Effector CD4-positive, alpha-beta T cell (primary cell): ENCODE measurements around the gene GRAP.
"Not testable (repeated sequence)": the region's sequence is repeated elsewhere in the genome, so short reads cannot be mapped to it uniquely, and the experiment has no call there.

ENCODE experiments used
- DNase-seq: peaks from one replicate; pipeline ENCODE4 v3.0.0-alpha.2; 2020

GRAP gene

DNA sequence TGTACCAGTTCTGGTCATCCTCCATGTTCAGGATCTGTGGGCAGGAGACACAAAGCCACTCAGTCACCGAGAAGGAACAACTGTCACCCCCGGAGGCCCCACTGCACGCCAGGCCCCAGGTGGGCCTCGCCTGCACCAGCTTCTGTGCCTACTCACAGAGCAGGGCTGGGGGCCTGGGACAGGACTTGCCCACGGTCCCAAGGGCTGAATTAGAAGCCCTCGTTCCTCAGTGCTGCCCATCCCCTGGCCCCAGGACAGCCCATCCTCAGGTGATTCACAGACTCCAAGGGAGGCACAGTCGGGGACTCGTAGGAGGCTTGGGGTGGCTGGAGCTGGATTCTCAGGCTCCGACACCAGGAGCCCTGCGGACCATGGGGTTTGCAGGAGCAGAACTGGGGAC, 4.9 kb downstream of the GRAP start:
- DNase-seq: not testable (repeated sequence)

DNA sequence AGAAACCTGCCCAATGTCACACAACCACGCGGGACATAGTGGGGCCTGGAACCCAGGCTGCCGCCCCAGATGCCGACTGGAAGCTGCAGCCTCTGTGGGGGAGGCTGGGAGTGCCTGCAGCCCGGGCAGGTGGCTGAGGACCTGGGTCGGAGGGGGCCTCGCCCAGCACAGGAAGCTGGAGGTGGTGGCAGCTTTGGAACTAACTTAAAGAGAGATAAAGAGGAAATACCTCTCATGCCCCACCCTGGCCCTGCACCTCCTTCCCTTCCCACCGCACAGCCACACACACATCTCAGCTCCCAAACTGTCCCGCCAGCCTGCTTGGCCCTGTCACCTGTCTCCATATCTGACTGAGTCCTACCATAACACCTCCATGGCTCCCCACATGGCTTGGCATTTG, 6.4 kb downstream of the GRAP start:
- DNase-seq: not testable (repeated sequence)

DNA sequence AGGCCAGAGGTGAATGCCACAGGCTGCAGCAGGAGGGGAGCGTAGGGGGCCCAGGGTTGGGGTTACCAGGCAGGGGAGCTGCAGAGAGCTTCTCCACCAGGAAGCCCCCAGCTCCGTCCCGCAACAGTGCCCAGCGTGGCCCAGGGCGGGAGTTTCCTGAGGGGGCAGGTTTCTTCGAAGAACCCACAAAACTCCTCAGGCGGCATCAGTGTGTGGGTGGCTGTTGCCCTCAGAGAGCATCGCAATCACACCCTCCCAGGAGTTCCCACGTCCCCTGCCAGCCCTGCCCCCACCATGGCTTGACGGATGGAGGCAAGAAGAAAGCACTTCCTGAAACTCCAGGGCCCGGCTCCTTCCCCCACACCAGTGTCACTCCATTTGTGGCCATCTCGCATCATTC, 8.0 kb downstream of the GRAP start:
- DNase-seq: not testable (repeated sequence)

DNA sequence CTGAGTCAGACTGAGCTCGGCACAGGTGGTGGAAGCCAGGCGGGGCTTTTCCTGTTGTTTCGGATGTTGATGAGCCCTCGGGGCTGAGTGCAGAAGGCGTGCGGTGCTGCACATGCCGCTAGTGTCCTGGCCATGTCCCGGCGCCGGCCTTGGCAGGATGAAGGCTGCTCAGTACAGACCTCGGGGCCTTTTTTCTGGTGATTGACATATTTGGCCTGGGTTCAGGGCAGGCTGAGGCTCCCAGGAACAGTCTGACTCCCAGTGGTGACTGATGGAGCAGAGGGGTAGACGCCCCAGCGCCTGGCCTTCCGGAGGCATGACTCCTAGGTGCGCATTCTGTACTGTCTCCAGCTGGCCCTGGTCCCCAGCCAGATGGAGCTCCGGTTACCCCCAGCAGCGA, 8.8 kb downstream of the GRAP start:
- DNase-seq: not testable (repeated sequence)

DNA sequence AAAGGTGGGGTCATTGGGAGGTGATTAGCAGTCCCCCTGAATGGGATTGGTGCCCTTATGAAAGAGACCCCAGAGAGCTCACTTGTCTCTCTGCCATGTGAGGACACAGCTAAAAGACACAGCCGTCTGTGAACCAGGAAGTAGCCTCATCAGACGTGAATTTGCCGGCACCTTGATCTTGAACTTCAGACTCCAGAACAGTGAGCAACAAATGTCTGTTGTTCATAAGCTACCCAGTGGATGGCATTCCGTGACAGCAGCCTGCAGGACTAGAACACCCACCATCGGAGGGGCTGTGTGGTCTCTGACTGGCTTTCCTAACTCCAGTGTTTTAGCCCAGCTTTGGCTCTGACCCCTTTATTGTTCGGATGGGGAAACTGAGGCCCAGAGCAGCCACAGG, 9.2 kb downstream of the GRAP start:
- DNase-seq: not testable (repeated sequence)

DNA sequence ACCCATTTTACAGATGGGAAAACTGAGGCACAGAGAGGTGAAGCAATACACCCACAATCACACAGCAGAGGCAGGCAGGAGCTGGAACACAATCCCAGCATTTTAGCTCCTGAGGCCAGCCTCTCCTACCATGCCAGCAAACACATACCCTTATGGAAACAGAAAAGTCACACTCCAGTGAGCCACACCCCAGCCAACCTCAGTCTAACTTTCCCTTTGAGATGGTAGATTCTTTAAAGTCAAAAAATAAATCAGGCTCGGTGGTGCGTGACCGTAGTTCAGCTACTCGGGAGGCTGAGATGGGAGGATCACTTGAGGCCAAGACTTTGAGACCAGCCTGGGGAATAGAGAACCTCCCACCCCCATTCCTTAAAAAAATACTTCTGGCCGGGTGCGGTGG, 10.6 kb downstream of the GRAP start:
- not testable (repeated sequence) for DNase-seq

DNA sequence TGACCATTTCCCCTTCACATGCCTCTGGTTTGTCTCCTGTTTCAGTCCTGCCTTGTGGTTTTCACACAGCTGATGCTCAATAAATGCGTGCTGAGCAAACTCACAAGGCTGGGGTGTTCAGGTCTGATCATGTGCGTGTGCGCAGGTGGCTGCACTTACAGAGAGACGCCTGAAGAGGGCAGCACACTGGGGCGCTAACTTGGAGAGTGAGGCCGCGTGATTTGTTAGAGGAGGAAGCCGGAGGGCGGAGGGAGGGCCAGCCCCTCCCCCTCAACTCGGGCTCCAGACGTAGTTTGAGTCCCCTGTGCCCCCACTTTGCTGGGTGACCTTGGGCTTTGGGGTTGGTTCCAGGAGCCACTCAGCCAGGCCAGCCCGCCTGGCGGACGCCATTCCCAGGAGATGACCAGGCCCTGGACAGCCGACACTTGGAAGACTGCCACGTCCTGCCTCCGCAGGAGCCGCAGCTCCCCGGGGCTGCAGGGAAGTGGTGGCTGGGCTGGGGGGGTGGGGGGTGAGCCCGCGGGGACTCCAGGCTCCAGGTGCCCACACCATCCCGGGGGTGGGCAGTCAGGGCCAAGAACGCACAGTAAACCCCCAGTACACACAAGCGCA, 14.3 kb downstream of the GRAP start:
- DNase-seq: not testable (repeated sequence)

DNA sequence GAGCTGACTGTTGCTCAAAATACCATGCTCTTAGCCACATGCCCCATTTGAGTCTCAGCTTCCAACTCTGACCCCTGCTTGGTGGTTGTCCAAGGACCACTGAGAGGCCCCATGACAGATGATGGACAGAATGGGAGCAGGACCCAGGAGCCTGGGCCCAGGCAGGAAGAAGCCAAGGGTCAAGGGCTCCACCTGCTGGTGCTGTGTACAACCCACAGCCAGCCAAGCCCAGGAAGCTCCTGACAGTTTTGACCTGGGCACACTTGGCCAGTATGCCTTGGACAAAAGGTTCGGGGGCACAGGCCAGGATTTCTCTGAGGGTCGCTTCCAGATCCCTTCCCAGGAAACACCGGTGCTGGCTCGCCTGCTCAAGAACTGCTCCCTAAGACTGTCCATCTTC, 15.0 kb downstream of the GRAP start:
- peak; percentile 20 for DNase-seq

DNA sequence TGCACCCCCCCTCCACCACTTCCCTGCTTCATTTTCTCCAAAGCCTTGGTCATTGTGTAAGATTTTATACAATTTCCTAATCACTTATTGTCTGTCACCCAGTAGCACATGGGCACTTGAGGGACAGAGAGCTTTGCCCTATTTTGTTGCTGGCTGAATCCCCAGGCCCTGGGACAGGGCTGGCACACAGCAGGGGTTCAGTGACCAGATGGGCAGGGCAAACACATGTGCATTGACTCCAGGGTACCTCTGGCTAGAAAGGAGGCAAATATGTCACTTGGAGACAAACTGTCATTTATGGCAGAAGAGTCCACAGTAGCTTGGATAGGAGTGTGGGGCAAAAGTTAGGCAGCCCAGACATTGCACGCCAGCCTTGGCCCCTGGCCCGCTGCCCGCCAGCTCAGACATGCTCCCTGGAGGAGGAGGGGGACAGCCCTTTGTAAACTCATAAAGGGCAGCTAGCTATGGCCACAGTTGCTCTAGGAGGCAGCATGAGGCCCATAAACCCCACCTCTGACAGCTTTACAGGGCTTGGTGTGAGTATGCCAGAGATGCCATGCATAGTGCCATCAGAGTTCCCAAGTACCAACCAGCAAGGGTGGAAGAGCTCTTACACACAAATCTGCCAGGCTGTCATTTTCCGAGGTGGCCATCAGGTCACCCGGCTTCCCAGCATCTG, 15.8 kb downstream of the GRAP start:
- not testable (repeated sequence) for DNase-seq

DNA sequence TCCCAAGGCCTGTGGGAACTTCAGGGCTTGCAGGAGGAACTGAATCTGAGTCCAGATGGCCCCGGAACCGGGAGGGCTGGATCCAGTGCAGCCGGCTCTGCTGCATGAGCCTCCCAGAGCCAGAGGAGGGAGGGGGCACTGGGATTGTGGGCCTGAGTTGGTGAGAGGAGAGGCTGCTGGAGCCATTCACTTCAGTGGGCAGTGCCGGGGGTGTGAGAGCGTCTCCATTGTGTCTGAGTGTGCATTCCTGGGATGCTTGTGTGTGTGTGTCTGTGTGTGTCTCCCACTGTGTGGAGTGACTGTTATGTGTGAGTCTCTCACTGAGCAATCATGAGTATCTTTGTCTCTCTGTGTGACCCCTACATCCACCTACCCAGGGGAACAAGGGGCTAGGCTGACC, 17.0 kb downstream of the GRAP start:
- not testable (repeated sequence) for DNase-seq

DNA sequence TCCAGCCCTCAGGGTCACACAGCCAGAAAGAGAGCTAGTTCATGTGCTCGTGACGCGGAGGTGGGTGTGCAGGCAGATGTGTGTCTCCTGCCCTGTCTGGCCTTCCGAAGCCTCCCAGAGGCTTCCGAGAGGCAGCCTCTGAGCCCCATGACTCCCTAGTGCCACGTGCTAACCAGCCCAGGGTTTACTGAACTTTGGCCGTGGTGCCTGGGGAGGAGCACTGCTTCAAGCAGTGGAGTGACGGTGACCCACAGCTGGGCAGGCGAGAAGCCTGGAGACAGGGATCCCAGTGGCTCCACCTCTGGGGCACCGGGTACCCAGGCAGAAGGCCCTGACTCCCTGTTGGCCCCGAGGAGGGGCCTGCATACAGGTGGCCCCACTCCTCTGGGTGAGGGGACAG, 18.1 kb downstream of the GRAP start:
- DNase-seq: not testable (repeated sequence)

DNA sequence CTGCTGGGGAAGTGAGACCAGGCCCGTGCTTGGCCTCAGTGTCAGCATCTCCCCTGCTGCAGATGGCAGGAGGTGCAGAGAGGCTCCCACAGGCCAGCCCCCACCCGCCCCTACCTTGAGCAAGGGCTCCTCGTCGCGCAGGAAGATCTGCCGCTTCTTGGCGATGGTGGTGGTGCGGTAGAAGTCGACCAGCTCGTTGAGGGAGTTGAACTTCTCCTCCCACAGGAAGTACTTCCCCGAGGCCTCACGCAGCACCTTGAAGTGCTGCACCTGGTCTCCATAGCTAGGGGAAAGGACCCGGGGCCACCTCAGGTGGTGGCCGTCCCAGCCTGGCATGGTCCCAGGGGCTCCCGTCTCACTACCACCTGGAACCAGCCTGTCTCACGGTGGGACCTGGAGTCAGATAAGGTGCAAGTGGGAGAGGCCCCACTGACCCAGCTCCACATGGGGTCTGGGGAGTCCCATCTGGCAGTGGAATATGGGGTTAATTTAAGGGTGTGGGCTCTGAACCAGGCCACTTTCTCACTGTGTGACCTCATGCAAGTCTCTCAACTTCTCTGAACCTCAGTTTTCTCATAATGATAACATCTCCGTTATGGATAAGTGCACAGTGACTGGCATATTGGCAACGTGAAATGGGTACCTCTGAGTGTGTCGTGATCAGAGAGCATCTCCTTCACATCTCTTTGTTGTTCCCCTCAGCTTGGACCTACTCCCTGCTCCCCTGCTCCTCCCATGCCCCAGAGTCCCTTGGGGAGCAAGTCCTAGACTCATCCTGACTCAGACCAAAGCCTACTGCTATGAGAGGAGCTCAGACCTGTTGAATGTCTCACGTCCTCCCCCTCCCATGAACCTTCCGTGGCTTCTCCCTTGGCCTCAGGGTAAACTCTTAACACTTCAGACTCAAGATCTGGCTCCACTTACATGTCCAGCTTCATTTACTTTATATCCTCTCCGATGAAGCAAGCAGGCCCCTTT, 22.4 kb downstream of the GRAP start:
- no peak for DNase-seq

DNA sequence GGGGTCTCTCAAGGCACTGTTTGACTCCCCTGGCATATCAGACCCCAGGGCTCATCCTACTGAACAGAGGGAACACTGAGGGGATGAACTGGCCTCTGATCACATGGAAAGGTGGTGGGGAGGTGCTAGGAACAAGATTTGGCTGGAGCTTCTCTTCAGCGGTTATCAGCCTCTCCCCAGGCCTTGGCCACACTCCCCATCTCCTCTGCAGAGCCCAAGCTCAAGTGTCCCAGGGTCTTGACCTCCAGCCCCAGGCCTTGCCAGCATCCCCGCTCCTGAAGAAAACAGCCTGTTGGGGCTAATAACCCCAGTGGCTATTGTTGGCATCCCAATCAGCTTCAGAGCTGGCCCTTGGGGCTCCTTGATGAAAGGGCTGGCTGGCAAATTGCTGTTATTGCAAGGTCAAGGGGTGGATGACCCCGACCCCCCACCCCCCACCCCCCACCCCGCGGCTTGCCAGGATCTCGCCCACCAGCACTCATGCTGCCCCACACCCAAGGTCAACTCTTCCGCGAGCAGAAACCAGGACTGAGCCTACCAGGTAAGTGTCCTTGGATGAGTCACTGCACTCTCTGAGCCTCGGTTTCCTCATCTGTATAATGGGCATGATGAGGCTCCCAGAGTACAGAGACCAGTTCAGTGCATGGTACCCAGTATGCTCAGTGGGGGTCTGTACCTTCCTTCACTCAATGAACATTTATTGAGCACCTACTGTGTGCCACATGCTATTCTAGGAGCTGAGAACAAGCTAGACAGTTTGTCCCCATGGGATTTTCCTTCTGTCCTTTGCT, 23.4 kb downstream of the GRAP start:
- DNase-seq: no peak

DNA sequence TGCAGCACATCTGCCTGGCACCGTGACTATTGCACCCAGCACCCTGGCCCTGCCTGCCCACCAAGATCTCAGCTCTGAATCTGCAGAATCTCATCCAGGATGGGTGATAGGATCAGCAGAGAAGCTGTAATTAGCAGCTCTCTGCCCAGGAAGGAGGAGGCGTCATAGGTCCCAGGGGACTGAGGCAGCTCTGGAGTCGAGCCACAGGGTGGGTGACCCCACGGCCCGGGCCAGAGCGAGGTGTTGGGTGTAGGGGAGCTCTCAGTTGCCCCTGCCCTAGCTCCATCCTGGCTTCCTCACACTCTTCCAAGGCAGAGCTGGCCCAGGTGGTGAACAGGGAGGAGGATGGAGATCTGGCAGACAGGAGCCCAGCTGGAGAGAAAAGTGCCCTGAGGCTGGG, 24.0 kb downstream of the GRAP start:
- DNase-seq: no peak

DNA sequence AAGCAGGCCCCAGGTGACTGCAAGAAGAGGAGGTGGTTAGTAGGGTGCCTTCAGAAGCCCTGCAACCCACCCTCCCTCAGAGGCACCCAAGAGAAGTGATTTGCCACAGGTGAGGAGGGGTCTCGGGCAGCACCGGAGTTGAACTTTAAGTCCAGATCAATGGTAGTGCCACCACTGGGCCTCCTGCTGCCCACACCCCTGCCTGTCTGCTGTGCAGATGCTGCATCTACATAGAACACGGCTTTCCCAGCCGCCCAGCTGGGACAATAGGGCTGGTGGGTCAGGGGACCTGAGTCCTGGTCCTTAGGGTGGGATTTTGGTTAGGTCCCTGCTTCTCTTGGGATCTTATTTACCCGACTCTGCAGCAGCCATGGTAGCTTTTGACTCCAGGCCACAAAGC, 24.6 kb downstream of the GRAP start:
- DNase-seq: no peak

DNA sequence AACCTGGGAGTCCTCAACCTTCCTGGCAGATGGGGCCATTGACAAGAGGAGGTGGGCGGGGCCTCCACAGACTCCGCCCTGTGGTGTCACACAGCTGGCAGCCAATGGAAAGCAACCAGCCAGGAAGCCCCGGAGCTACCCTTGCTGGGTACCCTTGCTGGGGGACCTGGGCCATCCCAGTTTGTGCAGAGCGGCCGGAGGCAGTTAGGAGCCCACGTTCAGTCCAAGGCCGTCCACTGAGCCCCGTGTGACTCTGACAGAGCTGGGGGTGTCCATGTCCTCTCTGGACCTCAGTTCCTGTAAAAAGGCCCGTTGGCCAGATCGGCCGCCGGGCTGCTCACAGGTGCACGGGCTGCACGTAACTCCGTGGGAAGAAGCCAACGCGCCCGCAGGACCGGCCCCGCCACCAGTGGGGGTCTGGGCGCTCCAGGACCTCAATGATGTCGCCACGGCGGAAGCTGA, 25.1 kb downstream of the GRAP start:
- DNase-seq: peak; percentile 21

DNA sequence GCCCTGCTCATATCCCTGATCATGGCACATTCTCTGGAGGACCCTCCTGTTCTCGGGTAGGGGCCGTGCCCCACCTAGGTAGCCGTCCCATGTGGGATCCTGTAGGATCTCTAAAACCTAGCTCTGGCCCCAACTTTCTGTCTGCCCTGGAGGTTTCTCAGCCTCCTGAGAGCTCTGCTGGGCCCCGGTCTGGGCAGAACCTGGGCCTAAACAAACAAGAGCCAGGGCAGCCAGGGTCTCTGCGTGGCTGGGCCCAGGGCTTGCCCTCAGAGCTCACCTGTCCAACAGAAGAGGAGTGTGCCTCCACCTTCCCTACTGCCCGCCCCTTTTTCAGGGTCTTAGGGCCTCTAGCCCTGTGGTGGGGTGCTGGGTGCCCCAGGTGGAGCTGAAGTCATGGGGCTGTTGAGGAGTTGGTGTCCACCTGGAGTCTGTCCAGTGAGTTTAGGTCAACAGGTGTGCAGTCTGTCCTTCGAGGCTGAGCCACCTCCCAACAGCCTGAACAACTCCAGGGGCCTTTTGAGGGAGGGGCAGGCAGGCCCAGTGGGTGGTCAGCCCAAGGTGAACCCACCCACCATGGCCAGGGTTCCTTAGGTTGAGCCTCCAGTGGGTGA, 25.6 kb downstream of the GRAP start:
- not testable (repeated sequence) for DNase-seq

DNA sequence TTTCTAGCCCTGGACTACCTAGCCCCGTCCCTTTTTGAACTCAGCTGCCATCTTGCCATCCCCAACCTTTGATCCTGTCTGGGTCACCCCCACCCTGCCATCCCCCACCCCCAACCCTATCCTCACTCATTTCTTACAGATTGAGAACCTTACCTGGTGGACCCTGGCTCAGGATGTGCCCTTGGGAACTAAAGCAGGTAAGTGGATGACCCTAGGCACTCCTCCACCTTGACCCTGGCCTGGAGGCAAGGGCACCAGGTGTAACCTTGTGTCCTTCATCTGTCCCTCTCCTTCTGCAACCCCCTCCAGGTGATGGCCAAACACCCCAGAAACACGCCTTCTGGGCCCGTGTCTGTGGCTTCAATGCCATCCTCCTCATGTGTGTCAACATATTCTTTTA, 26.7 kb downstream of the GRAP start:
- no peak for DNase-seq

DNA sequence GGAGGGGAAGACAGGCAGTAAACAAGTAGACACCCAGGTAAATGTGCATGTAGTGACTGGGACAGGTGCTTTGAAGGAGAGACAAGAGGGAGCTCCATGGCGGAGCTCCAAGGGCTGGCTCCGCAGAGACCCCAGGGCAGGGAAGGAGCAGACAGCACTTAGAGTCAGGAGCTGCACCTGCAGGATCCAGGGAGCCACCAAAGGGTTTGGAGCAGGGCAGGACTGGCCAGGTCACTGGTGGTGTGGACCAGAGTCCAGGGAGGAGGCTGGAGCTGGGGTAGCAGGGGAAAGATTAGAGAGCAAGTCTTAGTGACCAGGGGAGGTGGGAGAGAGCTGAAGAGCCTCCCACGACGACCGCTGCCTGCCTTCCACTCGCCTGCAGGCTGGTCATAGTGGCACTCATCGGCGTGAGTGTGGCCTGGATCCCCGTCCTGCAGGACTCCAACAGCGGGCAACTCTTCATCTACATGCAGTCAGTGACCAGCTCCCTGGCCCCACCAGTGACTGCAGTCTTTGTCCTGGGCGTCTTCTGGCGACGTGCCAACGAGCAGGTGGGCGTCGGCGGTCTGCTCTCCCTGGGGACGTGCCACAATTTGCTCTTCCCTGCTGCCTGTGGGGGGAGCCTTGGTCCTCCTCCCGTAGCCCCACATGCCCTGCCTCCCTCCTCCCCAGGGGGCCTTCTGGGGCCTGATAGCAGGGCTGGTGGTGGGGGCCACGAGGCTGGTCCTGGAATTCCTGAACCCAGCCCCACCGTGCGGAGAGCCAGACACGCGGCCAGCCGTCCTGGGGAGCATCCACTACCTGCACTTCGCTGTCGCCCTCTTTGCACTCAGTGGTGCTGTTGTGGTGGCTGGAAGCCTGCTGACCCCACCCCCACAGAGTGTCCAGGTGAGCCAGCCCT, 27.5 kb downstream of the GRAP start:
- DNase-seq: no peak

DNA sequence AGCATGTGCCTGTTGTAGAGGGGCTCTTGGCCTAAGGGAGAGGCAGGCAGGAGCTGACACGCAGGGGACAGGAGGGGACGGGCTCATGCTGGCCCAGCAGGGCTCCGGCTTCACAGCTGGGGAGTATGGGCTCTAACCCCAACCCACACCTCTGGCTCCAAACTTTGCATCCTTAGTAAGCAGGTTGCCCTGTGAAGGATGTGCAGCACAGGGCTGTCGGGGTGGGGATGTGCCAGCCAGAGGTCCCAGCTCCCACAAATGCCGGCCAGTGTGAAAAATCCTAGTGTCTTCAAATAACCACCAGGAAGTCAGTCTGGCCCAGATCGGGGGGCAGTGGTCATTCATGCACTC, 28.2 kb downstream of the GRAP start:
- DNase-seq: no peak
